GM23338 (cell line): Measurements from ENCODE around the gene MYH15.

Experiments used
- CREB1 ChIP-seq: fragments of 250-450 bp; sonication (Bioruptor Pico); IDR thresholded peaks from 2 replicates; pipeline ENCODE4 v1.5.0; 2020; ENCODE audit warnings: low read depth, mild to moderate bottlenecking, moderate library complexity
- EZH2 ChIP-seq: fragments of 200-600 bp; sonication (generic); IDR thresholded peaks from one replicate; pipeline ENCODE4 v1.8.0; 2017; ENCODE audit warnings: antibody characterized with exemption, mild to moderate bottlenecking, low read depth; ENCODE audit not compliant: unreplicated experiment
- EZH2phosphoT487 ChIP-seq: fragments of 200-600 bp; sonication (generic); IDR thresholded peaks from one replicate; pipeline ENCODE4 v1.8.1; 2018; ENCODE audit warnings: antibody characterized with exemption; ENCODE audit not compliant: unreplicated experiment
- POLR2AphosphoS5 ChIP-seq: IDR thresholded peaks from 2 replicates; pipeline ENCODE4 v1.6.1; 2016; ENCODE audit warnings: antibody characterized with exemption, low read depth
- TF ChIP-seq, protein P1 (sequence below), 2 experiments: fragments of 200-600 bp in 1 of 2; sonication (generic) in 1 of 2; conservative IDR thresholded peaks; 2 replicates each; pipeline versions ENCODE4 v1.5.1 to v1.6.1; 2016 to 2017; ENCODE audit warnings: antibody characterized with exemption in 2 of 2, low read depth in 2 of 2, mild to moderate bottlenecking in 2 of 2, moderate library complexity in 1 of 2
- TF ChIP-seq, protein P2 (sequence below): IDR thresholded peaks from 2 replicates; pipeline ENCODE4 v1.6.1; 2016; ENCODE audit warnings: antibody characterized with exemption

DNA sequence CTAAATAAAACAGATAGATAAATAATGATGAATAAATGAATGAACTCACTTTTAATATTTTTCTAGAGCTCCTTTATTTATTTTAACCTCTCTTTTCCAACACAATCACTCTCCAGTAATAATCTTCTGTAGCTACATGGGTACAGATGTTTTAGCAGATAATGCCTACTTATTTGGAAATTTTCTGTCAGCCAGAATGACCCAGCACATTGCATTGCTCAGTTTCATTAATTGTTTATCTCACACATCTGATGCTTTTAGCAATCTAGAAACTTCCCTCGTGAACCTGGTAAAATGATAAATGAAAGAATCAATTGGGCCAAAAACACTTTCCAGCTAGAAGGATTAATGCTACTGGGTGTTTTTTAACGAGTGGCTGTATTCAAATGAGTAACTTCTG is 14.9 kb upstream of the MYH15 start:
- TF ChIP-seq, protein P1, sequence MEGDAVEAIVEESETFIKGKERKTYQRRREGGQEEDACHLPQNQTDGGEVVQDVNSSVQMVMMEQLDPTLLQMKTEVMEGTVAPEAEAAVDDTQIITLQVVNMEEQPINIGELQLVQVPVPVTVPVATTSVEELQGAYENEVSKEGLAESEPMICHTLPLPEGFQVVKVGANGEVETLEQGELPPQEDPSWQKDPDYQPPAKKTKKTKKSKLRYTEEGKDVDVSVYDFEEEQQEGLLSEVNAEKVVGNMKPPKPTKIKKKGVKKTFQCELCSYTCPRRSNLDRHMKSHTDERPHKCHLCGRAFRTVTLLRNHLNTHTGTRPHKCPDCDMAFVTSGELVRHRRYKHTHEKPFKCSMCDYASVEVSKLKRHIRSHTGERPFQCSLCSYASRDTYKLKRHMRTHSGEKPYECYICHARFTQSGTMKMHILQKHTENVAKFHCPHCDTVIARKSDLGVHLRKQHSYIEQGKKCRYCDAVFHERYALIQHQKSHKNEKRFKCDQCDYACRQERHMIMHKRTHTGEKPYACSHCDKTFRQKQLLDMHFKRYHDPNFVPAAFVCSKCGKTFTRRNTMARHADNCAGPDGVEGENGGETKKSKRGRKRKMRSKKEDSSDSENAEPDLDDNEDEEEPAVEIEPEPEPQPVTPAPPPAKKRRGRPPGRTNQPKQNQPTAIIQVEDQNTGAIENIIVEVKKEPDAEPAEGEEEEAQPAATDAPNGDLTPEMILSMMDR (conservative IDR thresholded peaks at IDR 0.05; ENCODE audit: low read depth in 2 of 2), result no peak
- TF ChIP-seq CREB1 (CRISPR knock-in tag), result no peak
- TF ChIP-seq EZH2, result no peak
- TF ChIP-seq, protein P2, sequence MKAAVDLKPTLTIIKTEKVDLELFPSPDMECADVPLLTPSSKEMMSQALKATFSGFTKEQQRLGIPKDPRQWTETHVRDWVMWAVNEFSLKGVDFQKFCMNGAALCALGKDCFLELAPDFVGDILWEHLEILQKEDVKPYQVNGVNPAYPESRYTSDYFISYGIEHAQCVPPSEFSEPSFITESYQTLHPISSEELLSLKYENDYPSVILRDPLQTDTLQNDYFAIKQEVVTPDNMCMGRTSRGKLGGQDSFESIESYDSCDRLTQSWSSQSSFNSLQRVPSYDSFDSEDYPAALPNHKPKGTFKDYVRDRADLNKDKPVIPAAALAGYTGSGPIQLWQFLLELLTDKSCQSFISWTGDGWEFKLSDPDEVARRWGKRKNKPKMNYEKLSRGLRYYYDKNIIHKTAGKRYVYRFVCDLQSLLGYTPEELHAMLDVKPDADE, result no peak
- TF ChIP-seq EZH2phosphoT487, result no peak
- no peak for TF ChIP-seq POLR2AphosphoS5
